ENCODE measurements around the gene CAMK2N1. TPM values are rescaled to one million over a fixed set of nuclear protein-coding genes. Genes with fewer than 3 reads are reported as not detected.

The CAMK2N1 gene
- polyA plus RNA-seq (17.3 to 49.8 TPM (median 46.0 TPM) in 3 replicates), polyA minus RNA-seq (3.5 to 36.2 TPM (median 12.1 TPM) in 3 replicates)
- 106 TPM for polyA plus RNA-seq (2011; ENCODE audit: low read depth)
- polyA plus RNA-seq (2011; cell fraction: cytosol; rRNA removed): 43.1 and 64.9 TPM in 2 replicates
- polyA plus RNA-seq (2011; cell fraction: nucleus; rRNA removed): 12.8 and 20.0 TPM in 2 replicates
- polyA plus RNA-seq (2012; ENCODE audit: low replicate concordance): 78.2 and 78.6 TPM in 2 replicates
- polyA minus RNA-seq (2011; cell fraction: cytosol; rRNA and poly(A)+ RNA removed): 31.1 TPM
- polyA minus RNA-seq (2011; cell fraction: nucleus; rRNA and poly(A)+ RNA removed): 2.8 and 6.6 TPM in 2 replicates

DNA sequence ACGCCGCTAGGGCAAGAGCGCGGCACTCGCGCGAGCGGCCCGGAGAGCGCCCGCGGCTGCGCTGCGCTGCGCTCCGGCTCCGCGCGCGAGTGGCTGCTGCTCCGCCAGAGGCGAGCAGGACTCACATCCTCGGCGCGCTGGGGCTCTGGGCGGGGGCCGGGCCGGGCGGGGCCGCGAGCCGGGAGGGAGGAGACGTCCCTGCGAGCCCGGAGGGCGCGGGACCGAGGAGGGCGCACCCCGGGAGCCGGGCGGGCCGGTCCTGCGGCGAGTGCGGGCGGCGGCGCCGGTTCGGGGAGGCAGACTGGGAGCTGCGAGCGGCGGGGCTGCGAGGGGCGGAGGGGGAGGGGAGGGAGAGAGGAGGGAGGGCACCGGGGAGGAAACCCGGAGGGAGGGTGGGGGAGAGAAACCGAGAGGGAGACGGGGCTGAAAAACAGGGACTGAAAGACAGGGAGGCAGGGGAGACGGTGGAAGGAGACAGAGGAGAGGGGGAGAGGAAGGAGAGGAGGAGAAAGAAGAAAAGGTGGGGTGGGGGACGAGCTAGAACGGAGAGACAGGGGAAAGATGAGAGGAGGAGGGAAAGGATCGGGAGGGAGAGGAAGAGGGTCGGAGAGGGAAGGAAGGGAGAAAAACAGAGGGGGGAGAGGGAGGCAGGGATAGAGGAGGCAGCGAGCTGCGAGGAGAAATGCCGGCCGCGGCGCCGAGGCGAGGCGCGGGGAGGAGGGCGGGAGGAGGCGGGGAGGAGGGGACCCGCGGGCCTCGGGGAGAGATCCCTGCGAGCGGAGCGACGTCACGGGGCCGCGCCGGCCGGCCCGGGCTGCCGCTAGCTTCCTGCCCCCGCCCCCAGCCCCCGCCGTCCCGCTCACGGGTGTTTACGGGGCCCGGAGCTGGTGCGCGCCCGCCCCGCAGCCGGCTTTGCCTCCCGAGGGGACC lies at the start of gene CAMK2N1:
TSS of gene CAMK2N1 (minus strand) at position 684 of the 930 bp plus-strand sequence. CDS start 831 bp downstream, outside the sequence.
- Histone ChIP-seq H3K36me3 (ENCODE audit: control insufficient read depth in 2 of 2, extremely low read depth in 1 of 2, insufficient read depth in 2 of 2, low read length in 2 of 2) (no peaks in the 10 kb centered on the region), H3K79me2 (ENCODE audit: control insufficient read depth, insufficient read depth, low read length) (peaks cover 24% of the 10 kb centered on the region), H3K4me2 (ENCODE audit: control insufficient read depth, extremely low read depth, insufficient read depth, low read depth, low read length) (peak within 1 kb of the TSS; percentile 78), H3K4me3 (ENCODE audit: control insufficient read depth in 2 of 3, extremely low read depth in 1 of 3, insufficient read depth in 2 of 3, low read depth in 1 of 3, low read length in 3 of 3) (peak within 1 kb of the TSS; percentile 78 to 96 (median 85)), H3K27me3 (ENCODE audit: control insufficient read depth, extremely low read depth, insufficient read depth, low read length) (no peaks in the 10 kb centered on the region), H3K9ac (ENCODE audit: control insufficient read depth, extremely low read depth, insufficient read depth, low read length) (peak within 1 kb of the TSS; percentile 94), H3K4me1 (ENCODE audit: control insufficient read depth, extremely low read depth, insufficient read depth, low read length) (peaks cover 27% of the 10 kb centered on the region), H4K20me1 (ENCODE audit: control insufficient read depth, extremely low read depth, insufficient read depth, low read length) (peaks cover 14% of the 10 kb centered on the region), H3K27ac (ENCODE audit: control insufficient read depth, insufficient read depth, low read length) (peak within 1 kb of the TSS; percentile 90), H3K9me3 (ENCODE audit: control insufficient read depth, low read depth, low read length) (no peaks in the 10 kb centered on the region), H3K9me1 (ENCODE audit: control insufficient read depth, extremely low read depth, insufficient read depth, low read length) (no peaks in the 10 kb centered on the region), H2AFZ (ENCODE audit: control insufficient read depth, low read length) (peak within 1 kb of the TSS; percentile 68)
- FAIRE-seq: no peak
- TF ChIP-seq EZH2 (IDR thresholded peaks at IDR 0.05; ENCODE audit: low read length): no peak
- TF ChIP-seq, protein P1, sequence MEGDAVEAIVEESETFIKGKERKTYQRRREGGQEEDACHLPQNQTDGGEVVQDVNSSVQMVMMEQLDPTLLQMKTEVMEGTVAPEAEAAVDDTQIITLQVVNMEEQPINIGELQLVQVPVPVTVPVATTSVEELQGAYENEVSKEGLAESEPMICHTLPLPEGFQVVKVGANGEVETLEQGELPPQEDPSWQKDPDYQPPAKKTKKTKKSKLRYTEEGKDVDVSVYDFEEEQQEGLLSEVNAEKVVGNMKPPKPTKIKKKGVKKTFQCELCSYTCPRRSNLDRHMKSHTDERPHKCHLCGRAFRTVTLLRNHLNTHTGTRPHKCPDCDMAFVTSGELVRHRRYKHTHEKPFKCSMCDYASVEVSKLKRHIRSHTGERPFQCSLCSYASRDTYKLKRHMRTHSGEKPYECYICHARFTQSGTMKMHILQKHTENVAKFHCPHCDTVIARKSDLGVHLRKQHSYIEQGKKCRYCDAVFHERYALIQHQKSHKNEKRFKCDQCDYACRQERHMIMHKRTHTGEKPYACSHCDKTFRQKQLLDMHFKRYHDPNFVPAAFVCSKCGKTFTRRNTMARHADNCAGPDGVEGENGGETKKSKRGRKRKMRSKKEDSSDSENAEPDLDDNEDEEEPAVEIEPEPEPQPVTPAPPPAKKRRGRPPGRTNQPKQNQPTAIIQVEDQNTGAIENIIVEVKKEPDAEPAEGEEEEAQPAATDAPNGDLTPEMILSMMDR (optimal IDR thresholded peaks at IDR 0.05 in 1 of 3, IDR thresholded peaks at IDR 0.05 in 1 of 3, conservative IDR thresholded peaks at IDR 0.05 in 1 of 3; ENCODE audit: extremely low read depth in 1 of 3, insufficient read depth in 2 of 3, low read length in 3 of 3): no peak
- no peak for DNase-seq (ENCODE audit: low read depth, low spot score)
- dilution Hi-C loops (cut with MboI; ENCODE audit: extremely low pct_ligation_motif_present, low sequenced_read_pairs): no loop called here

DNA sequence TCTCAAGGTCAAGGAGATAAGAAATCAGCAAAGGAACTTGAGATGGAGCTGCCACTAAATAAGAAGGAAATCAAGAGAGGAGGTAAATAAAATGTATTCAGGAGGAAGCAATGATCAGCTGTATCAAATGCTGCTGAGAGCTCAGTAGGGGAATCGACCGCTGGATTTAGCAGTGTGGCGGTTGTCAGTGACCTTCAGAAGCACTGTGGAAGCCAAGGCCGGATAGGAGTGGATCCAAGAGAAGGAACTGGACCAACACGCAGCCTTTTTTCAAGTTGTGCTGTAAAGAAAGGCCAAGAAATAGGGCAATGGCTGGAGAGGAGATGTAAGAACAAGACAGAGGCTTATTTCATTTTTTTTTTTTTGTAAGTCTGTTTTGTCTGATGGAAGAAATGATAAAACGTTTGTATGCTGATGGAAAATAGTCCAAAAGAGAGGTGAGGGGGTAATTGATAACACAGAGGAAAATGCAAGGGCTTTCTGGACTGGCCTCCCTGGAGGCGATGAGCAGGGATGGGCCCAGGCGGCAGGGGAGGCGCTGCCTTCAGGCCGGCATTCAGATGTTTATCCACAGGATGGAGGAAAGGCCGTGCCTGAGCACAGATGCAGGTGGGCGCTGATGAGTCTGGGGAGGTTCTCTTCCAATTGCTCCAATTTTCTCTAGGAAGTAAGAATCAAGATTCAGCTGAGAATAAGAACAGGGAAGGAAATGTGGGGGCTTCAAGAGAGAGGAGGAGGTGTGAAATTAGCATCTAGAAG lies 48.8 kb upstream of the CAMK2N1 start:
- H3K36me3 ChIP-seq (ENCODE audit: control insufficient read depth in 2 of 2, extremely low read depth in 1 of 2, insufficient read depth in 2 of 2, low read length in 2 of 2): no peaks in the 10 kb centered on the region
- no peak for FAIRE-seq
- H3K4me3 ChIP-seq (ENCODE audit: control insufficient read depth in 2 of 3, extremely low read depth in 1 of 3, insufficient read depth in 2 of 3, low read depth in 1 of 3, low read length in 3 of 3): no peak overlapping the region
- no peak overlapping the region for H3K27ac ChIP-seq (ENCODE audit: control insufficient read depth, insufficient read depth, low read length)
- no peak overlapping the region for H3K9ac ChIP-seq (ENCODE audit: control insufficient read depth, extremely low read depth, insufficient read depth, low read length)
- H3K9me1 ChIP-seq (ENCODE audit: control insufficient read depth, extremely low read depth, insufficient read depth, low read length): no peaks in the 10 kb centered on the region
- no peaks in the 10 kb centered on the region for H3K4me1 ChIP-seq (ENCODE audit: control insufficient read depth, extremely low read depth, insufficient read depth, low read length)
- no peak for DNase-seq (ENCODE audit: low read depth, low spot score)
- H2AFZ ChIP-seq (ENCODE audit: control insufficient read depth, low read length): no peak overlapping the region
- TF ChIP-seq EZH2 (IDR thresholded peaks at IDR 0.05; ENCODE audit: low read length): no peak
- no peak overlapping the region for H3K4me2 ChIP-seq (ENCODE audit: control insufficient read depth, extremely low read depth, insufficient read depth, low read depth, low read length)
- no peaks in the 10 kb centered on the region for H4K20me1 ChIP-seq (ENCODE audit: control insufficient read depth, extremely low read depth, insufficient read depth, low read length)
- dilution Hi-C loops (cut with MboI; ENCODE audit: extremely low pct_ligation_motif_present, low sequenced_read_pairs): no loop called here
- H3K9me3 ChIP-seq (ENCODE audit: control insufficient read depth, low read depth, low read length): no peaks in the 10 kb centered on the region
- peaks cover 28% of the 10 kb centered on the region for H3K27me3 ChIP-seq (ENCODE audit: control insufficient read depth, extremely low read depth, insufficient read depth, low read length)
- H3K79me2 ChIP-seq (ENCODE audit: control insufficient read depth, insufficient read depth, low read length): no peaks in the 10 kb centered on the region
